GM12878 (cell line): ENCODE results near the gene F10. TPM values are rescaled to one million over a fixed set of nuclear protein-coding genes. Genes with fewer than 3 reads are reported as not detected.

ENCODE experiments used
- ATAC-seq: fragments of 200-7000 bp; cut with Tn5 transposase; 3 replicates; pipeline ENCODE4 v1.9.1; 2020; ENCODE audit warnings: mild to moderate bottlenecking, moderate library complexity
- BruUV-seq: library from RNA; stranded (reverse); fragments of 400-500 nt; replicated peaks from 2 replicates; lab custom pipeline; 2021; lab: Mats Ljungman, UMichigan
- CTCF ChIA-PET: fragments of 300-600 bp; sonication (Branson Sonifier 250); formaldehyde crosslinking; extraction: SDS; loops from one replicate; lab custom pipeline; 2021; ENCODE audit warnings: inconsistent platforms; lab: Yijun Ruan, JAX
- POLR2A ChIA-PET: fragments of 350-600 bp; formaldehyde crosslinking; extraction: SDS; loops from one replicate; lab custom pipeline; 2021; ENCODE audit warnings: inconsistent platforms; lab: Charles Lee
- RAD21 ChIA-PET: fragments of 300-600 bp; sonication (Branson Sonifier 250); formaldehyde crosslinking; loops from one replicate; lab custom pipeline; 2023; ENCODE audit warnings: antibody characterized with exemption; ENCODE audit not compliant: unreplicated experiment; lab: Charles Lee
- SMC1A ChIA-PET: fragments of 300-600 bp; sonication (Branson Sonifier 250); formaldehyde crosslinking; loops from one replicate; lab custom pipeline; 2023; ENCODE audit not compliant: unreplicated experiment, uncharacterized antibody; lab: Charles Lee
- DNase-seq: peaks from one replicate; pipeline ENCODE4 v3.0.0-alpha.2; 2011; ENCODE audit warnings: low read depth, low spot score
- FAIRE-seq: peaks from 3 replicates; lab custom pipeline; 2011; peaks lifted over from hg19 to GRCh38; lab: Jason Lieb, UNC
- H2AFZ ChIP-seq: 2 replicates; pipeline ENCODE4 v1.6.0; 2011; ENCODE audit warnings: low read depth, low read length, control low read depth; ENCODE audit not compliant: control insufficient read depth
- H3K27ac ChIP-seq: 2 replicates; pipeline ENCODE4 v1.5.1; 2011; ENCODE audit warnings: control low read depth; ENCODE audit not compliant: control insufficient read depth, insufficient read depth
- H3K27me3 ChIP-seq, 2 experiments: replicated peaks in 1 of 2; 2 replicates each; pipeline versions ENCODE4 v1.6.0 to v1.6.1; 2011; ENCODE audit warnings: low read length in 1 of 2; ENCODE audit not compliant: control insufficient read depth in 2 of 2, insufficient read depth in 2 of 2
- H3K36me3 ChIP-seq, 2 experiments: 2 replicates each; pipeline ENCODE4 v1.5.1; 2011; ENCODE audit warnings: low read length in 1 of 2; ENCODE audit not compliant: control insufficient read depth in 2 of 2, insufficient read depth in 2 of 2
- H3K4me1 ChIP-seq: 2 replicates; pipeline ENCODE4 v1.6.1; 2011; ENCODE audit warnings: mild to moderate bottlenecking, low read length, moderate library complexity, mixed read lengths; ENCODE audit not compliant: control insufficient read depth, insufficient read depth
- H3K4me2 ChIP-seq: 2 replicates; pipeline ENCODE4 v1.6.0; 2011; ENCODE audit warnings: control low read depth; ENCODE audit not compliant: control insufficient read depth, insufficient read depth
- H3K4me3 ChIP-seq: fragments of 200-600 bp; sonication (generic); 2 replicates; pipeline ENCODE4 v1.5.1; 2016
- H3K79me2 ChIP-seq: 2 replicates; pipeline ENCODE4 v1.6.0; 2011; ENCODE audit warnings: low read length; ENCODE audit not compliant: control insufficient read depth, insufficient read depth
- H3K9ac ChIP-seq: 2 replicates; pipeline ENCODE4 v1.8.0; 2011; ENCODE audit warnings: low read length, control low read depth, mixed read lengths; ENCODE audit not compliant: control insufficient read depth, insufficient read depth
- H3K9me3 ChIP-seq: replicated peaks from 3 replicates; pipeline ENCODE4 v1.5.1; 2011; ENCODE audit warnings: mild to moderate bottlenecking, low read length; ENCODE audit not compliant: control insufficient read depth, insufficient read depth
- H4K20me1 ChIP-seq: 2 replicates; pipeline ENCODE4 v1.6.0; 2011; ENCODE audit not compliant: control insufficient read depth, insufficient read depth
- BHLHE40 ChIP-seq, 2 experiments: fragments of 450-650 bp in 1 of 2; IDR thresholded peaks; 2 replicates each; pipeline ENCODE4 v1.6.1; 2011 to 2017; ENCODE audit warnings: low read depth in 2 of 2, borderline replicate concordance in 1 of 2, improper control_type of control experiment in 1 of 2, low read length in 1 of 2, mild to moderate bottlenecking in 1 of 2
- EP300 ChIP-seq, 2 experiments: fragments of 150-350 bp in 1 of 2; IDR thresholded peaks; 2 replicates each; pipeline ENCODE4 v1.6.1; 2011 to 2012; ENCODE audit warnings: low read depth in 2 of 2, low read length in 2 of 2, borderline replicate concordance in 1 of 2, improper control_type of control experiment in 1 of 2, inconsistent platforms in 1 of 2; ENCODE audit not compliant: control insufficient read depth in 1 of 2
- HDAC2 ChIP-seq: fragments of 200-600 bp; sonication (generic); IDR thresholded peaks from 2 replicates; pipeline ENCODE4 v1.6.1; 2017
- KAT2A ChIP-seq: conservative IDR thresholded peaks from 2 replicates; pipeline ENCODE4 v1.6.1; 2011; ENCODE audit warnings: low read depth, low read length; ENCODE audit not compliant: control insufficient read depth
- MYB ChIP-seq: fragments of 150-350 bp; IDR thresholded peaks from 2 replicates; pipeline ENCODE4 v1.6.1; 2014; ENCODE audit warnings: mild to moderate bottlenecking, low read depth, low read length, borderline replicate concordance
- NR2F1 ChIP-seq: fragments of 450-650 bp; conservative IDR thresholded peaks from 2 replicates; pipeline ENCODE4 v1.6.1; 2017; ENCODE audit warnings: mild to moderate bottlenecking
- NRF1 ChIP-seq: conservative IDR thresholded peaks from 2 replicates; pipeline ENCODE4 v1.6.1; 2011; ENCODE audit warnings: mild to moderate bottlenecking, low read depth, low read length, improper control_type of control experiment
- POLR2A ChIP-seq: IDR thresholded peaks from 2 replicates; pipeline ENCODE4 v1.6.1; 2011; ENCODE audit warnings: low read depth, mild to moderate bottlenecking, low read length
- ZBED1 ChIP-seq: IDR thresholded peaks from 2 replicates; pipeline ENCODE4 v1.6.1; 2016; ENCODE audit warnings: borderline replicate concordance
- WGBS: methylation state at CpG from one replicate; pipeline ENCODE4 v1.1.6; 2016; ENCODE audit warnings: low lambda C conversion rate; ENCODE audit not compliant: insufficient replicate concordance, insufficient coverage; ENCODE audit errors: missing lambda C conversion rate; 5-methylcytosine and 5-hydroxymethylcytosine counted together
- in situ Hi-C: fragments of 300-500 bp; cut with MboI; formaldehyde crosslinking; loops from 9 replicates; pipeline ENCODE4 v1.14.3; 2018; ENCODE audit warnings: mixed read lengths
- intact Hi-C: fragments of 100-400 bp; cut with micrococcal nuclease; formaldehyde crosslinking; loops from one replicate; pipeline ENCODE4 v1.14.2; 2022; ENCODE audit not compliant: unreplicated experiment
- polyA plus RNA-seq, 11 experiments: library from polyadenylated mRNA; depleted of rRNA in 4 of 11; unstranded in 6 of 11; stranded (reverse) in 5 of 11; fragments of >200 nt; fragmentation: Nextera tagmentation in 4 of 11; fragmentation: Illumina TruSeq in 1 of 11; extraction: Ambion mirVana in 4 of 11; extraction: Trizol in 1 of 11; gene quantifications; 1 replicate in 1 of 11; 2 replicates in 10 of 11; pipeline versions ENCODE4 v1.2.1 to v1.2.3, GENCODE V29; 2011 to 2016; ENCODE audit warnings: inconsistent platforms in 2 of 11, missing spikeins in 2 of 11, low read depth in 1 of 11
- total RNA-seq, 4 experiments: library from RNA; depleted of rRNA in 3 of 4; stranded (reverse); fragments of >200 nt in 3 of 4; fragmentation: Illumina TruSeq in 1 of 4; extraction: Trizol in 1 of 4; gene quantifications; 2 replicates each; pipeline versions ENCODE4 v1.2.1 to v1.2.3, GENCODE V29; 2013 to 2021

The F10 gene
- total and polyA plus RNA-seq, 10 of the 15 experiments (the other 5 are each of a cell fraction or from before 2014, with no cell fraction given) = not detected

DNA sequence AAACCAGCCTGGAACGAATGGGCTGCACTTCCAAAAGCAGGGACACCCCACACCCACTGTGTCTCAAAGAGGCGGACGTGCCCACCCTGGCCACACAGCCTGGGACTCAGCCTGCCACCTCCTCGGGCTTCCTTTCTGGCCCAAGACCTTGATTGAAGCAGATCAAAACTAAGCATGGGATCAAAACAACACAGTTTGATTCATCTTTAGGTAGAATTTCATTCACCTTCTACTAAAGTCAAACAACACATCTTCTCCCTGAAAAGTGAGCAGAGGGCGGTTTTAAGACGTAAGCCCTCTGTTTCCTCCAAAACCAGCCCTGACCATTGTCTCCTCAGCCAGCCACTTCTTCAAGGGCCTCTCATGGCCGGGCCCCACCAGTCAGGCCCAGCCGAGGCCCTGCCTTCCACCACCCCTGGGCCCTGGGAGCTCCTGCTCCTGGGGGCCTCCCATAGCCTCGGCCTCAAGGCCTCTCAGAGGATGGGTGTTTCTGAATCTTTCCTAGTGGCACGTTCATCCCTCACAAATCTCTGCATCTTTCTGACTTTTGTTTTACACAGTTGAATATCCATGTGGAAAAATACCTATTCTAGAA, 6.3 kb upstream of the F10 start:
- 36% methylated on average over 10 of the region's 10 CpGs for whole genome bisulfite sequencing
- H3K27me3 ChIP-seq = no peaks in the 10 kb centered on the region
- RAD21 ChIA-PET = no interaction called here
- DNase-seq (no peak), ATAC-seq (no peak), FAIRE-seq (no peak)
- intact Hi-C loops = no loop called here
- no peaks in the 10 kb centered on the region for H3K4me1 ChIP-seq
- no TSS peak for BruUV-seq
- in situ Hi-C loops = no loop called here
- POLR2A ChIA-PET = no interaction called here
- TF ChIP-seq MYB (no peak), EP300 (IDR thresholded peaks at IDR 0.05; ENCODE audit: borderline replicate concordance in 1 of 2, control insufficient read depth in 1 of 2, low read depth in 2 of 2, low read length in 2 of 2) (no peak), NR2F1 (no peak), KAT2A (no peak), ZBED1 (no peak), HDAC2 (no peak)
- H3K79me2 ChIP-seq = no peaks in the 10 kb centered on the region
- no peak overlapping the region for H3K9ac ChIP-seq
- H3K9me3 ChIP-seq = no peaks in the 10 kb centered on the region
- SMC1A ChIA-PET = no interaction called here
- no peaks in the 10 kb centered on the region for H3K36me3 ChIP-seq
- H3K4me2 ChIP-seq = no peak overlapping the region
- no peak overlapping the region for H3K27ac ChIP-seq
- H2AFZ ChIP-seq = no peak overlapping the region
- no peaks in the 10 kb centered on the region for H4K20me1 ChIP-seq
- CTCF ChIA-PET = no interaction called here
- H3K4me3 ChIP-seq = no peak overlapping the region

GRCh38 chr13:113116871-113117271, 5.7 kb upstream of the F10 start:
- SMC1A ChIA-PET = no interaction called here
- Histone ChIP-seq H3K27me3 (no peaks in the 10 kb centered on the region), H3K36me3 (no peaks in the 10 kb centered on the region), H3K27ac (no peak overlapping the region), H2AFZ (no peak overlapping the region), H3K4me3 (no peak overlapping the region), H4K20me1 (no peaks in the 10 kb centered on the region), H3K9ac (no peak overlapping the region), H3K4me2 (no peak overlapping the region), H3K4me1 (no peaks in the 10 kb centered on the region), H3K9me3 (no peaks in the 10 kb centered on the region), H3K79me2 (no peaks in the 10 kb centered on the region)
- no TSS peak for BruUV-seq
- RAD21 ChIA-PET = no interaction called here
- no peak for TF ChIP-seq POLR2A
- no peak for TF ChIP-seq BHLHE40 (IDR thresholded peaks at IDR 0.05; ENCODE audit: borderline replicate concordance in 1 of 2, low read depth in 2 of 2, low read length in 1 of 2)
- TF ChIP-seq NRF1 = no peak
- intact Hi-C loops (no loop called here), in situ Hi-C loops (no loop called here)
- ATAC-seq = no peak
- no peak for FAIRE-seq
- CTCF ChIA-PET = no interaction called here
- POLR2A ChIA-PET = no interaction called here
- DNase-seq = no peak
- WGBS = 37% methylated on average over 10 of the region's 10 CpGs
